PC-3 (cell line): ENCODE results near the gene PDSS2.

Experiments
- CTCF ChIP-seq: fragments of 300-600 bp; sonication (generic); conservative IDR thresholded peaks from 2 replicates; pipeline ENCODE4 v1.5.1; 2017; ENCODE audit warnings: antibody characterized with exemption, low read depth, mild to moderate bottlenecking, low read length
- EZH2 ChIP-seq: fragments of 300-600 bp; sonication (generic); IDR thresholded peaks from one replicate; pipeline ENCODE4 v1.6.1; 2017; ENCODE audit warnings: antibody characterized with exemption, mild to moderate bottlenecking, low read length; ENCODE audit not compliant: unreplicated experiment

DNA sequence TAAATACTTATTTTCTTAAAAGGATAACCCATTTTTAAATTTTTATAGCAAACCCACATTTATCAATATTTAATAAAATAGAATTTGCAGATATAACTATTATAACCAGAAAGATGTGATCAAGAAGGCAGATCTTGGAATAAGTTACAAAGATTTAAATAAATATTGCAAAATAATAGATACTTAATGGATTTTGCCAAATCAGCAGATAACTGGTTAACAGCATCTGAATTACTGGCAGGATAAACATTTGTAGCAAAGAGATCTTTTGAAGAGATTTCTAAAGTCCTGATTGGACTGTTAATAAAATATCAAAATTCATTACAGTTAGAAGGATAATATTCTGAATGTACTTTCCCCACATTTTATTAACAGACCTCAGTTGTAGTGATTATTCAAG lies 144.2 kb downstream of the PDSS2 start:
- TF ChIP-seq CTCF (no peak), EZH2 (no peak)
